ENCODE data around the gene PTCH1.

DNA sequence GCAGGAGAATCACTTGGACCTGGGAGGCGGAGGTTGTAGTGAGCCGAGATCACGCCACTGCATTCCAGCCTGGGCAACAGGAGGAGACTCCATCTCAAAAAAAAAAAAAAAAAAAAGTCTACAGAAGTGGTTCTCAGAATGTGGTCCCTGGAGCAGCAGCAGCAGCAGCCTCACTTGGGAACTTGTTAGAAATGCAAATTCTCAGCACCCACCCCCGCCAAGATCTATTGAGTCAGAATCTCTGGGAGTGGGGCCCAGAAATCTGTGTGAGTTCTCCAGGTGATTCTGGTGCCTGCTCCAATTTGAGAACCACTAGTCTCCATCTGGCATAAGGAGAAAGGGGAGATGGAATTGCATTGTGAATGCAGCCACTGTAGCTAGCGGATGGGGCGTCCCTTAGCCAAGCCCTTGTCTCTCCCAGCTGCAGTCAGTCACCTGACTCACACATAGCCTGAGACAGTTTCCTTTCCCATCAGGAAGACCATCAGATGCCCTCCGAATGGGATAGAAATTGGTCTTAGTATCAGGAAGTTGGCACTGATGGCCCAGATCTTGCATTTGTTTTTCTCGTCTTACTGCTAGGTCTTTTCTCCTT lies 12.2 kb upstream of the PTCH1 start:
- no peak for TF ChIP-seq EZH2 (IDR thresholded peaks at IDR 0.05; ENCODE audit: low read depth)
- TF ChIP-seq, protein P1, sequence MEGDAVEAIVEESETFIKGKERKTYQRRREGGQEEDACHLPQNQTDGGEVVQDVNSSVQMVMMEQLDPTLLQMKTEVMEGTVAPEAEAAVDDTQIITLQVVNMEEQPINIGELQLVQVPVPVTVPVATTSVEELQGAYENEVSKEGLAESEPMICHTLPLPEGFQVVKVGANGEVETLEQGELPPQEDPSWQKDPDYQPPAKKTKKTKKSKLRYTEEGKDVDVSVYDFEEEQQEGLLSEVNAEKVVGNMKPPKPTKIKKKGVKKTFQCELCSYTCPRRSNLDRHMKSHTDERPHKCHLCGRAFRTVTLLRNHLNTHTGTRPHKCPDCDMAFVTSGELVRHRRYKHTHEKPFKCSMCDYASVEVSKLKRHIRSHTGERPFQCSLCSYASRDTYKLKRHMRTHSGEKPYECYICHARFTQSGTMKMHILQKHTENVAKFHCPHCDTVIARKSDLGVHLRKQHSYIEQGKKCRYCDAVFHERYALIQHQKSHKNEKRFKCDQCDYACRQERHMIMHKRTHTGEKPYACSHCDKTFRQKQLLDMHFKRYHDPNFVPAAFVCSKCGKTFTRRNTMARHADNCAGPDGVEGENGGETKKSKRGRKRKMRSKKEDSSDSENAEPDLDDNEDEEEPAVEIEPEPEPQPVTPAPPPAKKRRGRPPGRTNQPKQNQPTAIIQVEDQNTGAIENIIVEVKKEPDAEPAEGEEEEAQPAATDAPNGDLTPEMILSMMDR (conservative IDR thresholded peaks at IDR 0.05), result no peak

All from PC-9 (cell line).